PC-3 (cell line): ENCODE results near the gene CAPN5.

ENCODE experiments used
- CTCF ChIP-seq: fragments of 300-600 bp; sonication (generic); conservative IDR thresholded peaks from 2 replicates; pipeline ENCODE4 v1.5.1; 2017; ENCODE audit warnings: antibody characterized with exemption, low read depth, mild to moderate bottlenecking, low read length
- EZH2 ChIP-seq: fragments of 300-600 bp; sonication (generic); IDR thresholded peaks from one replicate; pipeline ENCODE4 v1.6.1; 2017; ENCODE audit warnings: antibody characterized with exemption, mild to moderate bottlenecking, low read length; ENCODE audit not compliant: unreplicated experiment
- EZH2phosphoT487 ChIP-seq: fragments of 300-600 bp; sonication (generic); IDR thresholded peaks from 2 replicates; pipeline ENCODE4 v1.6.1; 2018; ENCODE audit warnings: mild to moderate bottlenecking, antibody characterized with exemption, low read length, borderline replicate concordance

DNA sequence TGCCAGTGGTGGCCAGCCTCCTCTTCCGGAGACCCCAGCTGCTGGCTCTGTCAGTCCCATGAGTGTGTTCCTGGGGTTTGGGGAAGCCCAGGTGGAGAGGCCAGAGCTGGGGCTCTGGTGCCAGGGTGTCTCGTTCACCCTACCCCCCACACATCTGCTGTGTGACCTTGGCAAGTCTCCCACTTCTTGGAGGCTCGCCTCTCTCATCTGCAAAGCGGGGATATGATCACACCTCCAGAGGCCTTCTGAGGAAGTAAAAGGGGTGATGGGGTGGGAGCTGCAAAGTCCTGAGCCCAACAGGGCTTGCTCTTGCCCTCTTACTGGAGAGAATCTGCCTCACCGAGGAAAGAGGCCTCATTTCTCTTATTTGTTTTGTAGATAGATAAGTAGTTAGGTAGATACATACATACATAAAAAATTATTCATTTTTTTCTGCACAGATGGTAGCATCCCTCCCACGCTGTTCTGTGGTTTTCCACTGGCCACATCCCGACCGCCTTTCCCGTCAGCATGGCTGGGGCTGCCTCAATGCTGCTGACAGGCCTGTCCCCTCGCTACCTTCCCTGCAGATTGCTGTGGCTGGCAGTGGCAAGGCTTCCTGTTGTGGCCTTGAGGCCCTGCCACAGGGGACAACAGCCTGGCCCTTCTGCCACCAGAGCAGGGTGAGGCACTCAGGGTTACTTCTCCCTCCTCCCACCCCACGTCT lies 85.2 kb downstream of the CAPN5 start:
- TF ChIP-seq CTCF (no peak), EZH2 (no peak), EZH2phosphoT487 (no peak)
